ENCODE data around the gene SIAH3.

- no peak for TF ChIP-seq CTCF (IDR thresholded peaks at IDR 0.05)
- no peak for TF ChIP-seq POLR2A (IDR thresholded peaks at IDR 0.05)
Observed at GRCh38 chr13:45873491-45874325, 22.2 kb upstream of the SIAH3 start.
